Measurements from ENCODE around the gene OBSCN.

DNA sequence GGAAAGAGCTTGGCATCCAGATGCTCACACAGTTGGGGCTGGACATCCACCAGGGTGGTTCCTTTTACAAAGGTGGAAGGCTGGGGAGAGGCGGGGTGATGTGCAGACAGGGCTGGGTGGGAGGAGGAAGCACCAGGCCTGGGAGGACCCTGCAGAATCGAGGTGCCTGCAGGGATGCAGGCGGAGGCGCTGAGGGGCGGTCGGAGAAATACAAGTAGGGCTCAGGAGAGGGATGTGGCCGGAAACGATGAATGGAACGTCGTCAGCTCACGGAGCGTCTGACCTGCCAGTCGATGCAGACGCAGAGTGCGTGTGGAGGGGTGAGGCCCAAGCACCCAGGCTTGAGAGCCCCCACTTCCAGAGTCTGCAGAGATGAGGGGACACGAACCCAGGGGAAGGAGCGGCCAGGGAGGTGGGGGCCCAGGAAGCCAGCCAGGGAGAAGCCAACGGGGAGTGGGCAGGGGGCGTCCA lies 135.4 kb downstream of the OBSCN start:
- no peak for TF ChIP-seq SIN3A (IDR thresholded peaks at IDR 0.05; ENCODE audit: low read depth, low read length)
- no peak for TF ChIP-seq ESRRA (IDR thresholded peaks at IDR 0.05; ENCODE audit: low read length)
- TF ChIP-seq POLR2A (IDR thresholded peaks at IDR 0.05; ENCODE audit: low read depth, low read length): no peak
- no peak for TF ChIP-seq NBN (IDR thresholded peaks at IDR 0.05)
- TF ChIP-seq, protein P1, sequence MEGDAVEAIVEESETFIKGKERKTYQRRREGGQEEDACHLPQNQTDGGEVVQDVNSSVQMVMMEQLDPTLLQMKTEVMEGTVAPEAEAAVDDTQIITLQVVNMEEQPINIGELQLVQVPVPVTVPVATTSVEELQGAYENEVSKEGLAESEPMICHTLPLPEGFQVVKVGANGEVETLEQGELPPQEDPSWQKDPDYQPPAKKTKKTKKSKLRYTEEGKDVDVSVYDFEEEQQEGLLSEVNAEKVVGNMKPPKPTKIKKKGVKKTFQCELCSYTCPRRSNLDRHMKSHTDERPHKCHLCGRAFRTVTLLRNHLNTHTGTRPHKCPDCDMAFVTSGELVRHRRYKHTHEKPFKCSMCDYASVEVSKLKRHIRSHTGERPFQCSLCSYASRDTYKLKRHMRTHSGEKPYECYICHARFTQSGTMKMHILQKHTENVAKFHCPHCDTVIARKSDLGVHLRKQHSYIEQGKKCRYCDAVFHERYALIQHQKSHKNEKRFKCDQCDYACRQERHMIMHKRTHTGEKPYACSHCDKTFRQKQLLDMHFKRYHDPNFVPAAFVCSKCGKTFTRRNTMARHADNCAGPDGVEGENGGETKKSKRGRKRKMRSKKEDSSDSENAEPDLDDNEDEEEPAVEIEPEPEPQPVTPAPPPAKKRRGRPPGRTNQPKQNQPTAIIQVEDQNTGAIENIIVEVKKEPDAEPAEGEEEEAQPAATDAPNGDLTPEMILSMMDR (IDR thresholded peaks at IDR 0.05 in 2 of 3, conservative IDR thresholded peaks at IDR 0.05 in 1 of 3; ENCODE audit: control insufficient read depth in 2 of 3, extremely low read depth in 1 of 3, insufficient read depth in 1 of 3, low read depth in 3 of 3, low read length in 3 of 3): no peak
- TF ChIP-seq FOXM1 (IDR thresholded peaks at IDR 0.05; ENCODE audit: low read depth, low read length): no peak
